HCT116 (cell line): ENCODE data around the gene LRRC4B. TPM values are rescaled to one million over a fixed set of nuclear protein-coding genes. Genes with fewer than 3 reads are reported as not detected.

Experiments used
- ATAC-seq: fragments of 200-7000 bp; cut with Tn5 transposase; 2 replicates; pipeline ENCODE4 v1.9.1; 2020; ENCODE audit warnings: mild to moderate bottlenecking, moderate library complexity
- BruUV-seq: library from RNA; stranded (reverse); fragments of 400-500 nt; replicated peaks from 2 replicates; lab custom pipeline; 2021; lab: Mats Ljungman, UMichigan
- CTCF ChIA-PET: fragments of 300-600 bp; sonication (Branson Sonifier 250); formaldehyde crosslinking; loops from one replicate; lab custom pipeline; 2021; ENCODE audit warnings: antibody characterized with exemption; lab: Charles Lee
- POLR2A ChIA-PET: fragments of 300-600, 350-600 bp; sonication (Branson Sonifier 250); formaldehyde crosslinking; loops from one replicate; lab custom pipeline; 2021; ENCODE audit warnings: antibody characterized with exemption; lab: Charles Lee
- RAD21 ChIA-PET, 2 experiments: fragments of 300-600 bp; sonication (Branson Sonifier 250); formaldehyde crosslinking; loops; one replicate each; lab custom pipeline; 2023; ENCODE audit warnings: low total read pairs in 2 of 2; ENCODE audit not compliant: uncharacterized antibody in 2 of 2, unreplicated experiment in 2 of 2, low non-redundant PET in 1 of 2; lab: Charles Lee
- DNase-seq: peaks from one replicate; pipeline ENCODE4 v3.0.0-alpha.2; 2010; ENCODE audit warnings: low read depth, low spot score
- H2AFZ ChIP-seq: fragments of 200-600 bp; shearing (Covaris generic), sonication (generic); 2 replicates; pipeline ENCODE4 v1.6.1; 2017; ENCODE audit warnings: low read depth, mixed run types, mixed read lengths, antibody characterized with exemption, low read length; ENCODE audit not compliant: poor library complexity, severe bottlenecking
- H3K27ac ChIP-seq: 2 replicates; pipeline ENCODE4 v1.5.1; 2012; ENCODE audit warnings: low read depth, low read length
- H3K27me3 ChIP-seq: fragments of 200-600 bp; sonication (generic); 2 replicates; pipeline ENCODE4 v1.6.1; 2016; ENCODE audit warnings: mixed run types, low read length, mixed read lengths; ENCODE audit not compliant: insufficient read depth
- H3K36me3 ChIP-seq, 2 experiments: fragments of 200-500 bp in 1 of 2; fragments of 200-600 bp in 1 of 2; sonication (Bioruptor generic) in 1 of 2; sonication (generic) in 1 of 2; 2 replicates each; pipeline versions ENCODE4 v1.5.1 to v1.6.1; 2014 to 2016; ENCODE audit warnings: low read length in 2 of 2, inconsistent platforms in 1 of 2, mixed read lengths in 1 of 2, mixed run types in 1 of 2; ENCODE audit not compliant: insufficient read depth in 2 of 2, control insufficient read depth in 1 of 2
- H3K4me1 ChIP-seq, 2 experiments: fragments of 200-600 bp in 1 of 2; sonication (generic) in 1 of 2; 2 replicates each; pipeline versions ENCODE4 v1.5.1 to v1.6.1; 2012 to 2017; ENCODE audit warnings: low read length in 2 of 2, inconsistent platforms in 1 of 2, mild to moderate bottlenecking in 1 of 2, mixed read lengths in 1 of 2, mixed run types in 1 of 2, moderate library complexity in 1 of 2; ENCODE audit not compliant: insufficient read depth in 2 of 2, control insufficient read depth in 1 of 2
- H3K4me2 ChIP-seq: fragments of 200-600 bp; sonication (generic); 2 replicates; pipeline ENCODE4 v1.6.1; 2017; ENCODE audit warnings: mixed run types, low read length, mixed read lengths
- H3K4me3 ChIP-seq, 2 experiments: fragments of 200-600 bp in 1 of 2; sonication (generic) in 1 of 2; replicated peaks in 1 of 2; 2 replicates each; pipeline ENCODE4 v1.5.1; 2011 to 2016; ENCODE audit warnings: low read length in 2 of 2, control low read depth in 1 of 2, low read depth in 1 of 2, mild to moderate bottlenecking in 1 of 2, mixed read lengths in 1 of 2, mixed run types in 1 of 2
- H3K79me2 ChIP-seq: fragments of 200-600 bp; sonication (generic); 2 replicates; pipeline ENCODE4 v1.6.1; 2017; ENCODE audit warnings: mild to moderate bottlenecking, mixed run types, low read length, moderate library complexity, mixed read lengths; ENCODE audit not compliant: insufficient read depth
- H3K9ac ChIP-seq: fragments of 200-600 bp; sonication (generic); 2 replicates; pipeline ENCODE4 v1.6.1; 2016; ENCODE audit warnings: low read length, mixed read lengths
- H3K9me2 ChIP-seq: fragments of 200-600 bp; sonication (generic), shearing (Covaris generic); 2 replicates; pipeline ENCODE4 v1.6.1; 2017; ENCODE audit warnings: mixed run types, mild to moderate bottlenecking, moderate library complexity; ENCODE audit not compliant: insufficient read depth
- H3K9me3 ChIP-seq, 2 experiments: fragments of 200-500 bp in 1 of 2; fragments of 200-600 bp in 1 of 2; sonication (Bioruptor generic) in 1 of 2; sonication (generic) in 1 of 2; 2 replicates each; pipeline ENCODE4 v1.6.1; 2014 to 2017; ENCODE audit warnings: low read length in 2 of 2, mixed read lengths in 2 of 2, inconsistent platforms in 1 of 2, low read depth in 1 of 2, mild to moderate bottlenecking in 1 of 2, mixed run types in 1 of 2, moderate library complexity in 1 of 2; ENCODE audit not compliant: control insufficient read depth in 1 of 2, insufficient read depth in 1 of 2
- H4K20me1 ChIP-seq: fragments of 200-600 bp; sonication (generic), shearing (Covaris generic); 2 replicates; pipeline ENCODE4 v1.6.1; 2017; ENCODE audit warnings: mixed run types, mild to moderate bottlenecking, moderate library complexity; ENCODE audit not compliant: insufficient read depth
- POLR2AphosphoS5 ChIP-seq: IDR thresholded peaks from 2 replicates; pipeline ENCODE4 v1.6.1; 2011; ENCODE audit warnings: mild to moderate bottlenecking, low read depth, low read length, moderate library complexity
- SIN3A ChIP-seq: IDR thresholded peaks from 2 replicates; pipeline ENCODE4 v1.6.1; 2012; ENCODE audit warnings: low read depth
- intact Hi-C: fragments of 100-400 bp; cut with micrococcal nuclease; formaldehyde crosslinking; loops from 2 replicates; pipeline ENCODE4 v1.10.0; 2022
- total RNA-seq: library from RNA; stranded (reverse); gene quantifications from one replicate; pipeline ENCODE4 v1.2.1, GENCODE V29; 2021; ENCODE audit not compliant: unreplicated experiment
- TF ChIP-seq, protein P1 (sequence below): IDR thresholded peaks from 2 replicates; pipeline ENCODE4 v1.6.1; 2012; ENCODE audit warnings: low read depth

The LRRC4B gene
- total RNA-seq, 1 experiment from 2014 or later, result 0.89 TPM

DNA sequence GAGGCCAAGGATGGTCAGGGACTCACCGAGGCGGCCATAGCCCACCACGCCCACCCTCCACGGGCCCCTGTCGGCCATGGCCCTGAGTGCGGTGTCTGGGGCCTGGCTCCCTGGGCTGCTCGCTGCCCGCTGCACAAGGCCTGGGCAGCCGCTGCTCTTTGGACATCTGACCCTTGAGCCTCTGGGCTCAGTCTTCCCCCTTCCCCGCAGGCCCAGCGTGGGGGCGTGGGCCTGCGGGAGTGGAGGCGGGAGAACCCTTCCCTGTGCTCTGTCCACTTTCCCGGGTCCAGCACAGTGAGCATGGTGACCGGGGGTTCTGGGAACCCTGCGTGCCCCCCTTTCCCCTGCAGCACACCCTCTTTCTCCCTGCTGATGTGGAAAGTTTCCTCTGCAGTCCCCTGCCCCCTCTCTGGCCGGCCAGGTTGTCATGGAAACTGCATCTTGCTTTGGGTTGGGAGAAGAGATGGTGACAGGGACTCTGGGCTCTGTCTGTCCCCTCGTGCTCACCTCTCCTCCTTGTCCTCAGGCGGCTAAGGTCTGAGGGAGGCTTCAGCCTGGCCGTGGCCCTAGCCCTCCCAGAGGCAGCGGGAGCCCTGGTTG, 54.4 kb downstream of the LRRC4B start, which contains the start of gene ASPDH:
ASPDH (minus strand) TSS at position 168 of the 600 bp plus-strand sequence; CDS start at position 78, 90 bp downstream.
- ATAC-seq, result no peak
- no peaks in the 10 kb centered on the region for H3K36me3 ChIP-seq
- no peak for TF ChIP-seq SIN3A
- 0 out of 2 replicates have a peak, but pooled peaks have one; percentile 11 for TF ChIP-seq POLR2AphosphoS5
- TF ChIP-seq, all 23 proteins: peak for 1
- POLR2A ChIA-PET, result no interaction called here
- Histone ChIP-seq H3K9ac (no peak within 1 kb of the TSS), H3K4me3 (no peak within 1 kb of the TSS), H3K4me2 (no peak within 1 kb of the TSS), H4K20me1 (no peaks in the 10 kb centered on the region), H3K27me3 (no peaks in the 10 kb centered on the region), H3K9me3 (no peaks in the 10 kb centered on the region), H3K79me2 (peaks cover 8% of the 10 kb centered on the region; the same call in 1 of the 2 replicates), H2AFZ (no peak within 1 kb of the TSS), H3K27ac (no peak within 1 kb of the TSS), H3K9me2 (no peaks in the 10 kb centered on the region), H3K4me1 (peaks cover 3 to 15% of the 10 kb centered on the region in 2 experiments; a peak in 3 of 4 replicates)
- intact Hi-C loops, result no loop called here
- BruUV-seq, result no TSS peak
- DNase-seq, result no peak
- RAD21 ChIA-PET, result no interaction called here
- CTCF ChIA-PET, result no interaction called here

DNA sequence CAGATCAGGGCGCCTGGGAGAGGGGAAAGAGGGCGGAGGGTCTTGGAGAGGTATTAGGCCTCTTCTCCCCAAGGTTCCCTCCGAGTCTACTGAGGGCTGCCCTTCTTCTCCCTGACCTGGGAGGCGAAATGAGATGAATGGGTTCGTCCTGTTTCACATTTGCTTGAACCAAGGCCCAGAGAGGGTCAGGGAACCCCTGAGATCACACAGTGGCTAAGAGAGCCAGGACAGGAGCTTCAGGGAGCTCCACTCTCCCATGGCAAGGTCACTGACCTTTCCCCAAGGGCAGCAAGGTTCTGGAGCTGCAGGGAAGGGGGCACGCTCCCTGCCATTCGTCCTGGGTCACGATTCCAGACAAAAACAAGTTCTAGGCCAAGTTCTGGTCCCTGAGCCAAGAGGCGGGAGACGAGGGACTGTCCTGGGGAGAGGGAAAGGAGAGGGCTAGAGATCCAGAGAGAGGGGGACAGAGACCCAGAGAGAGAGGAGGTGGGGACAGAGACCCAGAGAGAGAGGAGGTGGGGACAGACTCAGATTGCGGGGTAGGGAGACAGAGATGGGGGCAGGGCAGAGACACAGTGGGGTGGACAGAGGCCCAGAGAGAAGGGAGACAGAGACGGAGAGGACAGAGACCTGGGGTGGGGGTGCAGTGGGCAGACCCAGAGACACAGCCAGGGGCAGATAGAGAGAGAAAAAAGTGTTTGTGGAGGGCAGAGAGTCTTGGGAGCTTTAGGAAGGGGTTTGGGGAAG, 55.1 kb downstream of the LRRC4B start:
- no peak for ATAC-seq
- BruUV-seq, result no TSS peak
- H3K4me2 ChIP-seq, result no peak overlapping the region
- H3K36me3 ChIP-seq, result no peaks in the 10 kb centered on the region
- no peak overlapping the region for H2AFZ ChIP-seq
- H3K9me3 ChIP-seq, result no peaks in the 10 kb centered on the region
- H3K27ac ChIP-seq, result no peak overlapping the region
- H4K20me1 ChIP-seq, result no peaks in the 10 kb centered on the region
- intact Hi-C loops, result no loop called here
- H3K4me1 ChIP-seq, result peaks cover 3 to 15% of the 10 kb centered on the region in 2 experiments; a peak in 3 of 4 replicates
- no peak overlapping the region for H3K4me3 ChIP-seq
- peaks cover 8% of the 10 kb centered on the region; the same call in 1 of the 2 replicates for H3K79me2 ChIP-seq
- TF ChIP-seq, protein P1, sequence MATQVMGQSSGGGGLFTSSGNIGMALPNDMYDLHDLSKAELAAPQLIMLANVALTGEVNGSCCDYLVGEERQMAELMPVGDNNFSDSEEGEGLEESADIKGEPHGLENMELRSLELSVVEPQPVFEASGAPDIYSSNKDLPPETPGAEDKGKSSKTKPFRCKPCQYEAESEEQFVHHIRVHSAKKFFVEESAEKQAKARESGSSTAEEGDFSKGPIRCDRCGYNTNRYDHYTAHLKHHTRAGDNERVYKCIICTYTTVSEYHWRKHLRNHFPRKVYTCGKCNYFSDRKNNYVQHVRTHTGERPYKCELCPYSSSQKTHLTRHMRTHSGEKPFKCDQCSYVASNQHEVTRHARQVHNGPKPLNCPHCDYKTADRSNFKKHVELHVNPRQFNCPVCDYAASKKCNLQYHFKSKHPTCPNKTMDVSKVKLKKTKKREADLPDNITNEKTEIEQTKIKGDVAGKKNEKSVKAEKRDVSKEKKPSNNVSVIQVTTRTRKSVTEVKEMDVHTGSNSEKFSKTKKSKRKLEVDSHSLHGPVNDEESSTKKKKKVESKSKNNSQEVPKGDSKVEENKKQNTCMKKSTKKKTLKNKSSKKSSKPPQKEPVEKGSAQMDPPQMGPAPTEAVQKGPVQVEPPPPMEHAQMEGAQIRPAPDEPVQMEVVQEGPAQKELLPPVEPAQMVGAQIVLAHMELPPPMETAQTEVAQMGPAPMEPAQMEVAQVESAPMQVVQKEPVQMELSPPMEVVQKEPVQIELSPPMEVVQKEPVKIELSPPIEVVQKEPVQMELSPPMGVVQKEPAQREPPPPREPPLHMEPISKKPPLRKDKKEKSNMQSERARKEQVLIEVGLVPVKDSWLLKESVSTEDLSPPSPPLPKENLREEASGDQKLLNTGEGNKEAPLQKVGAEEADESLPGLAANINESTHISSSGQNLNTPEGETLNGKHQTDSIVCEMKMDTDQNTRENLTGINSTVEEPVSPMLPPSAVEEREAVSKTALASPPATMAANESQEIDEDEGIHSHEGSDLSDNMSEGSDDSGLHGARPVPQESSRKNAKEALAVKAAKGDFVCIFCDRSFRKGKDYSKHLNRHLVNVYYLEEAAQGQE, result no peak
- TF ChIP-seq POLR2AphosphoS5, result no peak
- no peak for DNase-seq
- no peak overlapping the region for H3K9ac ChIP-seq
- ChIA-PET RAD21 (no interaction called here), CTCF (no interaction called here), POLR2A (no interaction called here)
- no peaks in the 10 kb centered on the region for H3K27me3 ChIP-seq
- H3K9me2 ChIP-seq, result no peaks in the 10 kb centered on the region
